ENCODE measurements around the gene GMEB2.
"Not testable (repeated sequence)": the region's sequence is repeated elsewhere in the genome, so short reads cannot be mapped to it uniquely, and the experiment has no call there.

Gene GMEB2

GRCh38 chr20:63572788-63573646 is 53.9 kb downstream of the GMEB2 start:
- H3K4me1 ChIP-seq (ENCODE audit: low read length), result peaks cover 22% of the 10 kb centered on the region
- no peaks in the 10 kb centered on the region for H4K20me1 ChIP-seq (ENCODE audit: insufficient read depth, low read length)
- no peak for DNase-seq
- TF ChIP-seq EZH2 (optimal IDR thresholded peaks at IDR 0.05; ENCODE audit: low read depth, low read length) (no peak), CTCF (IDR thresholded peaks at IDR 0.05; ENCODE audit: low read length) (no peak), EZH2phosphoT487 (IDR thresholded peaks at IDR 0.05; ENCODE audit: low read length) (no peak)
- H3K9me3 ChIP-seq (replicated peaks; ENCODE audit: insufficient read depth, low read length), result no peaks in the 10 kb centered on the region
- H3K79me2 ChIP-seq (ENCODE audit: low read length), result peaks cover 4% of the 10 kb centered on the region; the same call in 1 of the 2 replicates
- peak overlapping the region; percentile 94 for H3K4me2 ChIP-seq (ENCODE audit: low read depth, low read length)
- no peaks in the 10 kb centered on the region for H3K36me3 ChIP-seq (replicated peaks; ENCODE audit: insufficient read depth, low read length)
- H2AFZ ChIP-seq (ENCODE audit: low read length), result no peak overlapping the region
- no peak overlapping the region for H3K27ac ChIP-seq (ENCODE audit: low read length)
- peak overlapping the region; percentile 80 for H3K4me3 ChIP-seq (ENCODE audit: low read length)
- H3F3A ChIP-seq (ENCODE audit: insufficient read depth, low read length), result peaks cover 7% of the 10 kb centered on the region
- peaks cover 26% of the 10 kb centered on the region for H3K27me3 ChIP-seq (replicated peaks; ENCODE audit: insufficient read depth, low read length)
- peak overlapping the region; percentile 81 for H3K9ac ChIP-seq (ENCODE audit: low read length)
- no peaks in the 10 kb centered on the region for H3K9me2 ChIP-seq (replicated peaks; ENCODE audit: insufficient read depth, low read length)

GRCh38 chr20:63572071-63572787 is 54.7 kb downstream of the GMEB2 start:
- Histone ChIP-seq H2AFZ (ENCODE audit: low read length) (no peak overlapping the region), H3K4me2 (ENCODE audit: low read depth, low read length) (no peak overlapping the region), H3F3A (ENCODE audit: insufficient read depth, low read length) (peaks cover 9% of the 10 kb centered on the region), H3K79me2 (ENCODE audit: low read length) (peaks cover 4% of the 10 kb centered on the region; the same call in 1 of the 2 replicates), H3K36me3 (replicated peaks; ENCODE audit: insufficient read depth, low read length) (no peaks in the 10 kb centered on the region), H3K9me3 (replicated peaks; ENCODE audit: insufficient read depth, low read length) (no peaks in the 10 kb centered on the region), H3K4me1 (ENCODE audit: low read length) (peaks cover 30% of the 10 kb centered on the region), H3K9me2 (replicated peaks; ENCODE audit: insufficient read depth, low read length) (no peaks in the 10 kb centered on the region), H4K20me1 (ENCODE audit: insufficient read depth, low read length) (no peaks in the 10 kb centered on the region), H3K27ac (ENCODE audit: low read length) (no peak overlapping the region), H3K27me3 (replicated peaks; ENCODE audit: insufficient read depth, low read length) (peaks cover 19% of the 10 kb centered on the region), H3K4me3 (ENCODE audit: low read length) (no peak overlapping the region), H3K9ac (ENCODE audit: low read length) (no peak overlapping the region)
- DNase-seq, result no peak
- no peak for TF ChIP-seq CTCF (IDR thresholded peaks at IDR 0.05; ENCODE audit: low read length)
- TF ChIP-seq EZH2phosphoT487 (IDR thresholded peaks at IDR 0.05; ENCODE audit: low read length), result no peak
- TF ChIP-seq EZH2 (optimal IDR thresholded peaks at IDR 0.05; ENCODE audit: low read depth, low read length), result no peak

- not testable (repeated sequence) for H3K4me3 ChIP-seq (ENCODE audit: low read length); H2AFZ ChIP-seq (ENCODE audit: low read length); H3K9me3 ChIP-seq (replicated peaks; ENCODE audit: insufficient read depth, low read length); H3K9me2 ChIP-seq (replicated peaks; ENCODE audit: insufficient read depth, low read length); H3K36me3 ChIP-seq (replicated peaks; ENCODE audit: insufficient read depth, low read length); H3K27me3 ChIP-seq (replicated peaks; ENCODE audit: insufficient read depth, low read length); H3K27ac ChIP-seq (ENCODE audit: low read length); H3K79me2 ChIP-seq (ENCODE audit: low read length); H3K9ac ChIP-seq (ENCODE audit: low read length); H4K20me1 ChIP-seq (ENCODE audit: insufficient read depth, low read length); H3K4me2 ChIP-seq (ENCODE audit: low read depth, low read length); DNase-seq; H3F3A ChIP-seq (ENCODE audit: insufficient read depth, low read length)
- H3K4me1 ChIP-seq (ENCODE audit: low read length), result peaks cover 31% of the 10 kb centered on the region
These were observed 55.8 kb downstream of the GMEB2 start for GRCh38 chr20:63571087-63571478.
